Measurements from ENCODE around the gene MTCL1.

The MTCL1 gene

DNA sequence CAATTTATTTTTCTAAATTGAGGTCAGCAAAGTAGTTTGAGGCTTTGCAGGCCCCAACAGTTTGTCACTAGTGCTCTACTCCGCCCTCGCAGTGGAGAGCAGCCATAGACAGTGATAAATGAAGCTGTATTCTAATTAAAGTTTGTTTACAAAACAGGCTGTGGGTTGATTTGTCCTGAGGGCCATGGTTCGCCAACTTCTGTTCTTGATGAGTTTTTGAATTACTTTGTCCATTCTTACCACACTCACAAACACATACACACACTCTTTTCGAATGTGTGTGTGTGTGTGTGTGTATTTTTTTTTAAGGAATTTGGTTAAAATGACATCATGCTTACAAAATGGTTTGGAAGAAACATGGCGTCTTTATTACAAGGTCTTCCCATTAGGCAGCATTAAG is 68.6 kb downstream of the MTCL1 start:
- Histone ChIP-seq H3K27ac (ENCODE audit: low read length) (peak overlapping the region; percentile 96), H3K9ac (ENCODE audit: low read length in 2 of 2) (peak overlapping the region in 1 of 2 donors; percentile 64), H3K4me3 (ENCODE audit: low read length in 2 of 2) (no peak overlapping the region), H3K27me3 (ENCODE audit: control insufficient read depth in 1 of 2, insufficient read depth in 2 of 2, low read length in 2 of 2) (no peaks in the 10 kb centered on the region), H3K36me3 (ENCODE audit: control insufficient read depth in 2 of 2, insufficient read depth in 2 of 2, low read length in 2 of 2) (no peaks in the 10 kb centered on the region), H3K9me3 (ENCODE audit: control insufficient read depth in 2 of 2, low read length in 2 of 2) (no peaks in the 10 kb centered on the region), H3K4me1 (ENCODE audit: control insufficient read depth, insufficient read depth, low read length) (peaks cover 49% of the 10 kb centered on the region)

DNA sequence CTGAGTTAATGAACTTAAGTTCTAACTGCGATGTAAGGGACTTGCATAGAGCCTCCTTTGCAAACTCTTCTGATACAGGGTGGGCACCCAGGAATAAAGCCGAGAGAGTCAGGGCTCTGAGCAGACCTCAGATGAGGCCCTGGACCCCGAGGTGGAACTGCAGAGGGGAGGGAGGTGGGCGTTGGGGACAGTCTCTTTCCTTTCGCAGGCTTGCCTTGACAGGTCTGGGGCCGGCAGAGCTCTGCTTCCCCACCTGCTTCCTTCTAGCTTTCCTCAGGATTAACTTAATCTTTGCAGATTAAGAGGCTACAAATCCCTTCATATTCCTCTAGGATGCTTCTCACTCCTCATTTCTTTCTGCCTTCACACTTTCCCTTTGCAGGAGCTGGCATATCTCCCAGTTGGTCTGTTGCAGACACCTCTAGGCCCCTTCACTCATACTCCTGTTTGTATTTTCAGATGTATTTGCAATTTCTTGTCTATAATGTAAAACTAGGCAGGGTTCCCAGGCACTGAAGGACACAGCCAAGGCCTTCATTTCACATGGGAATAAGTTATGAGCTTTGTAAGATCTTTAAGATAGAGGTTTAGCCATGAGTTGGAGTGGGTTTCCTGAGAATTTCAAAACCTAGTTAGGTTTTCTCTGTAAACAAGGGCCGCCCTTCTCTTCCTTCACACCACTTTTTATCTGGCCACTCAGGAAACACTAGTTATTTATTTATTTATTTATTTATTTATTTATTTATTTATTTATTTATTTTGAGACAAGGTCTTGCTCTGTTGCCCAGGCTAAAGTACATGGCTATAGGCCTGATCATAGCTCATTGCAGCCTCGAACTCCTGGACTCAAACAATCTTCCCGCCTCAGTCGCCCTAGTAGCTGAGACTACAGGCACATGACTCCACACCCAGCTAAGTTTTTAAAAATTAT is 70.9 kb downstream of the MTCL1 start:
- H3K4me3 ChIP-seq (ENCODE audit: low read length in 2 of 2): no peak overlapping the region
- H3K27ac ChIP-seq (ENCODE audit: low read length): peak overlapping the region; percentile 96
- no peaks in the 10 kb centered on the region for H3K27me3 ChIP-seq (ENCODE audit: control insufficient read depth in 1 of 2, insufficient read depth in 2 of 2, low read length in 2 of 2)
- H3K4me1 ChIP-seq (ENCODE audit: control insufficient read depth, insufficient read depth, low read length): peaks cover 60% of the 10 kb centered on the region
- H3K36me3 ChIP-seq (ENCODE audit: control insufficient read depth in 2 of 2, insufficient read depth in 2 of 2, low read length in 2 of 2): peaks cover 4 to 5% of the 10 kb centered on the region in 2 donors
- H3K9ac ChIP-seq (ENCODE audit: low read length in 2 of 2): no peak overlapping the region
- H3K9me3 ChIP-seq (ENCODE audit: control insufficient read depth in 2 of 2, low read length in 2 of 2): no peaks in the 10 kb centered on the region

DNA sequence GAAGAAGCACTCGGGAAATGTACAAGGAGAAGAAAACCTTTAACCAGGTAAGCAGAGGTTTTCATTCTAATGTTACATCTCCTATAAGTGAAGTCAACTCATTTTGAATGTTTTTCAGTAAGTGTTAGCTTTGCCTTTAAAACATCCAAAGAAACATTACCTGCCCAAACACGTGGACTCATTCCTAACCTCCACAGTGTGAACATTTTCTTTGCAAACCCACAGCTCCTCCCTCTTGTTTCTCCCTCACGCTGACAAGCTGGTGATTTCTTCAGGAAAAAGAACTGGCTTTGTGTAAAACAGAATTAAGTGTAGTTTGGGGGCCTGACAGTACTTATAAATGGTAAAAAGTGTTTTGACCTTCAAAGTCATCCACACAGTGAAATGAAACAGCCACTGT is 72.5 kb downstream of the MTCL1 start:
- Histone ChIP-seq H3K9me3 (ENCODE audit: control insufficient read depth in 2 of 2, low read length in 2 of 2) (no peaks in the 10 kb centered on the region), H3K4me1 (ENCODE audit: control insufficient read depth, insufficient read depth, low read length) (peaks cover 54% of the 10 kb centered on the region), H3K27me3 (ENCODE audit: control insufficient read depth in 1 of 2, insufficient read depth in 2 of 2, low read length in 2 of 2) (no peaks in the 10 kb centered on the region), H3K9ac (ENCODE audit: low read length in 2 of 2) (peak overlapping the region in 1 of 2 donors; percentile 18), H3K27ac (ENCODE audit: low read length) (peak overlapping the region; percentile 58), H3K36me3 (ENCODE audit: control insufficient read depth in 2 of 2, insufficient read depth in 2 of 2, low read length in 2 of 2) (peaks cover 5% of the 10 kb centered on the region in 2 donors), H3K4me3 (ENCODE audit: low read length in 2 of 2) (no peak overlapping the region)

- Histone ChIP-seq H3K9ac (ENCODE audit: low read length in 2 of 2) (peak overlapping the region in 1 of 2 donors; percentile 18), H3K9me3 (ENCODE audit: control insufficient read depth in 2 of 2, low read length in 2 of 2) (no peaks in the 10 kb centered on the region), H3K27me3 (ENCODE audit: control insufficient read depth in 1 of 2, insufficient read depth in 2 of 2, low read length in 2 of 2) (no peaks in the 10 kb centered on the region), H3K36me3 (ENCODE audit: control insufficient read depth in 2 of 2, insufficient read depth in 2 of 2, low read length in 2 of 2) (peaks cover 7 to 8% of the 10 kb centered on the region in 2 donors), H3K27ac (ENCODE audit: low read length) (peak overlapping the region; percentile 58), H3K4me3 (ENCODE audit: low read length in 2 of 2) (no peak overlapping the region), H3K4me1 (ENCODE audit: control insufficient read depth, insufficient read depth, low read length) (peaks cover 49% of the 10 kb centered on the region)
These were observed 73.0 kb downstream of the MTCL1 start for GRCh38 chr18:8778386-8778785.

- Histone ChIP-seq H3K27ac (ENCODE audit: low read length) (peak overlapping the region; percentile 58), H3K4me1 (ENCODE audit: control insufficient read depth, insufficient read depth, low read length) (peaks cover 48% of the 10 kb centered on the region), H3K27me3 (ENCODE audit: control insufficient read depth in 1 of 2, insufficient read depth in 2 of 2, low read length in 2 of 2) (no peaks in the 10 kb centered on the region), H3K9me3 (ENCODE audit: control insufficient read depth in 2 of 2, low read length in 2 of 2) (no peaks in the 10 kb centered on the region), H3K4me3 (ENCODE audit: low read length in 2 of 2) (no peak overlapping the region), H3K9ac (ENCODE audit: low read length in 2 of 2) (no peak overlapping the region), H3K36me3 (ENCODE audit: control insufficient read depth in 2 of 2, insufficient read depth in 2 of 2, low read length in 2 of 2) (peaks cover 9 to 10% of the 10 kb centered on the region in 2 donors)
These were observed 73.5 kb downstream of the MTCL1 start for GRCh38 chr18:8778824-8779223.

- no peaks in the 10 kb centered on the region for H3K9me3 ChIP-seq (ENCODE audit: control insufficient read depth in 2 of 2, low read length in 2 of 2)
- H3K4me3 ChIP-seq (ENCODE audit: low read length in 2 of 2): no peak overlapping the region
- no peaks in the 10 kb centered on the region for H3K27me3 ChIP-seq (ENCODE audit: control insufficient read depth in 1 of 2, insufficient read depth in 2 of 2, low read length in 2 of 2)
- no peak overlapping the region for H3K9ac ChIP-seq (ENCODE audit: low read length in 2 of 2)
- H3K36me3 ChIP-seq (ENCODE audit: control insufficient read depth in 2 of 2, insufficient read depth in 2 of 2, low read length in 2 of 2): peaks cover 9 to 12% of the 10 kb centered on the region in 2 donors
- peak overlapping the region; percentile 58 for H3K27ac ChIP-seq (ENCODE audit: low read length)
- peaks cover 44% of the 10 kb centered on the region for H3K4me1 ChIP-seq (ENCODE audit: control insufficient read depth, insufficient read depth, low read length)
These were observed 73.9 kb downstream of the MTCL1 start for GRCh38 chr18:8779251-8779650.

DNA sequence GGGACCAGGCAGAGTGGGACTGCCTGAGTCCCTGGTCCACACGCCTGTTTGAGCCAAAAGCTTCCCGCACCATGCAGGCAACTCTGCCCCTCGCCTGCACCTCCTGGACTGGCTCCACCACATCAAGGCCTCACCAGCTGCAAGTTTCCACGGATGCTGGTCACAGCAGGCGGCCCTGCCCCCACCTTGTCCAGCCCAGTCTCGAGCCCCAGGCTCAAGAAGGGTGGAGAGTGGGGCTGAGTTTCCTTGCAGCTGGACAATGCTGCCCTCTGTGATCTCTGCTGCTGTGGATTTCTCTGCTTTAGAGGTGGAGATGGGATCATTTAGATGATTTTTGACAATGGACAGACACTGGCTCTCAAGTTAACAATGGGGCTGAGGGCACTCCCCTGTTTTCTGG is 74.9 kb downstream of the MTCL1 start:
- no peaks in the 10 kb centered on the region for H3K9me3 ChIP-seq (ENCODE audit: control insufficient read depth in 2 of 2, low read length in 2 of 2)
- no peak overlapping the region for H3K9ac ChIP-seq (ENCODE audit: low read length in 2 of 2)
- H3K4me3 ChIP-seq (ENCODE audit: low read length in 2 of 2): no peak overlapping the region
- H3K36me3 ChIP-seq (ENCODE audit: control insufficient read depth in 2 of 2, insufficient read depth in 2 of 2, low read length in 2 of 2): peaks cover 14 to 16% of the 10 kb centered on the region in 2 donors
- no peaks in the 10 kb centered on the region for H3K27me3 ChIP-seq (ENCODE audit: control insufficient read depth in 1 of 2, insufficient read depth in 2 of 2, low read length in 2 of 2)
- peaks cover 38% of the 10 kb centered on the region for H3K4me1 ChIP-seq (ENCODE audit: control insufficient read depth, insufficient read depth, low read length)
- H3K27ac ChIP-seq (ENCODE audit: low read length): peak overlapping the region; percentile 58

GRCh38 chr18:8781671-8782070 is 76.3 kb downstream of the MTCL1 start:
- H3K27me3 ChIP-seq (ENCODE audit: control insufficient read depth in 1 of 2, insufficient read depth in 2 of 2, low read length in 2 of 2): no peaks in the 10 kb centered on the region
- peaks cover 22 to 24% of the 10 kb centered on the region in 2 donors for H3K36me3 ChIP-seq (ENCODE audit: control insufficient read depth in 2 of 2, insufficient read depth in 2 of 2, low read length in 2 of 2)
- H3K4me1 ChIP-seq (ENCODE audit: control insufficient read depth, insufficient read depth, low read length): peaks cover 29% of the 10 kb centered on the region
- H3K4me3 ChIP-seq (ENCODE audit: low read length in 2 of 2): no peak overlapping the region
- peak overlapping the region; percentile 49 for H3K27ac ChIP-seq (ENCODE audit: low read length)
- no peak overlapping the region for H3K9ac ChIP-seq (ENCODE audit: low read length in 2 of 2)
- H3K9me3 ChIP-seq (ENCODE audit: control insufficient read depth in 2 of 2, low read length in 2 of 2): no peaks in the 10 kb centered on the region

- H3K4me1 ChIP-seq (ENCODE audit: control insufficient read depth, insufficient read depth, low read length): peaks cover 35% of the 10 kb centered on the region
- H3K9me3 ChIP-seq (ENCODE audit: control insufficient read depth in 2 of 2, low read length in 2 of 2): no peaks in the 10 kb centered on the region
- H3K9ac ChIP-seq (ENCODE audit: low read length in 2 of 2): no peak overlapping the region
- H3K27ac ChIP-seq (ENCODE audit: low read length): no peak overlapping the region
- no peak overlapping the region for H3K4me3 ChIP-seq (ENCODE audit: low read length in 2 of 2)
- H3K27me3 ChIP-seq (ENCODE audit: control insufficient read depth in 1 of 2, insufficient read depth in 2 of 2, low read length in 2 of 2): no peaks in the 10 kb centered on the region
- H3K36me3 ChIP-seq (ENCODE audit: control insufficient read depth in 2 of 2, insufficient read depth in 2 of 2, low read length in 2 of 2): peaks cover 22 to 28% of the 10 kb centered on the region in 2 donors
These were observed 78.1 kb downstream of the MTCL1 start for GRCh38 chr18:8783335-8783993.

DNA sequence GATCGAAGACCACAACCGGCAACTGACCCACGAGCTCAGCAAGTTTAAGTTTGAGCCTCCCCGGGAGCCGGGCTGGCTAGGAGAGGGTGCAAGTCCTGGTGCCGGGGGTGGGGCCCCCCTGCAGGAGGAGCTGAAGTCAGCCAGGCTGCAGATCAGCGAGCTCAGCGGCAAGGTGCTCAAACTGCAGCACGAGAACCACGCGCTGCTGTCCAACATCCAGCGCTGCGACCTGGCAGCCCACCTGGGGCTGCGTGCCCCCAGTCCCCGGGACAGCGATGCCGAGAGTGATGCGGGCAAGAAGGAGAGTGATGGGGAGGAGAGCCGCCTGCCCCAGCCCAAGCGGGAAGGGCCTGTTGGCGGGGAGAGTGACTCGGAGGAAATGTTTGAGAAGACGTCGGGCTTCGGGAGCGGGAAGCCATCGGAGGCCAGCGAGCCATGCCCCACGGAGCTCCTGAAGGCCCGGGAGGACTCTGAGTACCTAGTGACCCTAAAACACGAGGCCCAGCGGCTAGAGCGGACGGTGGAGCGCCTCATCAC is 78.7 kb downstream of the MTCL1 start:
- peaks cover 23 to 28% of the 10 kb centered on the region in 2 donors for H3K36me3 ChIP-seq (ENCODE audit: control insufficient read depth in 2 of 2, insufficient read depth in 2 of 2, low read length in 2 of 2)
- H3K9me3 ChIP-seq (ENCODE audit: control insufficient read depth in 2 of 2, low read length in 2 of 2): no peaks in the 10 kb centered on the region
- no peak overlapping the region for H3K9ac ChIP-seq (ENCODE audit: low read length in 2 of 2)
- no peak overlapping the region for H3K4me3 ChIP-seq (ENCODE audit: low read length in 2 of 2)
- H3K27me3 ChIP-seq (ENCODE audit: control insufficient read depth in 1 of 2, insufficient read depth in 2 of 2, low read length in 2 of 2): no peaks in the 10 kb centered on the region
- peaks cover 35% of the 10 kb centered on the region for H3K4me1 ChIP-seq (ENCODE audit: control insufficient read depth, insufficient read depth, low read length)
- H3K27ac ChIP-seq (ENCODE audit: low read length): no peak overlapping the region
